SH-SY5Y (cell line): Measurements from ENCODE around the gene EIF4G1.

ENCODE experiments used
- GATA2 ChIP-seq: IDR thresholded peaks from 2 replicates; pipeline ENCODE4 v1.6.1; 2011; ENCODE audit warnings: mild to moderate bottlenecking, low read depth, low read length
- GATA3 ChIP-seq: IDR thresholded peaks from 2 replicates; pipeline ENCODE4 v1.6.1; 2011; ENCODE audit warnings: low read depth, mild to moderate bottlenecking, low read length, moderate library complexity

GRCh38 chr3:184275961-184276910, 38.2 kb upstream of the EIF4G1 start, which contains the start of gene ECE2:
- TF ChIP-seq GATA2: no peak
- no peak for TF ChIP-seq GATA3
